Measurements from ENCODE around the gene MARK4. TPM values are rescaled to one million over a fixed set of nuclear protein-coding genes. Genes with fewer than 3 reads are reported as not detected.
"Not testable (repeated sequence)": the region's sequence is repeated elsewhere in the genome, so short reads cannot be mapped to it uniquely, and the experiment has no call there.

The MARK4 gene
- total RNA-seq, 5 donors from 2014 or later (not counting 1 experiment from before 2014, with no cell fraction given), result 28.0 to 34.8 (median 29.9) TPM

DNA sequence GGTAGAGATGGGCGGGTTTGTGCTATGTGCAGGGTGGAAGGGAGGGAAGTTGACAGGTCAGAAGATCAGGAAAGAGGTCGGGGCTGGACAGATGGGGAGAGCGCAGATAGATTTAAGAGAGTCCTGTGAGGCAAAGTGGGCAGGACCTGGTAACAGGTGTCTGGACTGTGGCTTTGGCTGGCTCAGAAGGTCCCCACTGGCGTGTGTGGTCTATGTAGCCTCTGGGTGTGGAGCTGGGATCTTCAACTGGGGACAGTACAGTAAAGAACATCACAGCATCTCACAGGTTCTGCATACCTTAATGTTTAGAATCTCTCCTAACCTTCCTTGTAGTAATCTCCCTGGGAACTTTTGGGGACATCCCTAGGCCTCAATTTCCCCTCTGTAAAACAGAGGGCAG lies 53.9 kb downstream of the MARK4 start:
- H3K9me3 ChIP-seq, result no peaks in the 10 kb centered on the region
- H3K36me3 Mint-ChIP-seq, result peaks cover 8% of the 10 kb centered on the region
- H3K27me3 ChIP-seq (replicated peaks in 1 of 2; ENCODE audit: control insufficient read depth in 2 of 2, extremely low read depth in 1 of 2, insufficient read depth in 2 of 2, low read length in 1 of 2), result peaks cover 0 to 3% of the 10 kb centered on the region in 2 experiments
- no peak overlapping the region for H3K27ac Mint-ChIP-seq
- peaks cover 0 to 3% of the 10 kb centered on the region in 2 donors for H3K27me3 Mint-ChIP-seq
- DNase-seq (no peak), ATAC-seq (replicated peaks in 1 of 4) (no peak)
- no peak overlapping the region for H3K4me3 Mint-ChIP-seq
- H3K4me1 Mint-ChIP-seq, result no peaks in the 10 kb centered on the region
- no peaks in the 10 kb centered on the region for H3K9me3 Mint-ChIP-seq
- peaks cover 0 to 4% of the 10 kb centered on the region in 2 donors for H3K36me3 ChIP-seq (ENCODE audit: control insufficient read depth in 2 of 2, extremely low read depth in 1 of 2, insufficient read depth in 1 of 2, low read length in 1 of 2)
- H3K4me3 ChIP-seq (ENCODE audit: control insufficient read depth in 1 of 2, extremely low read depth in 1 of 2, low read length in 1 of 2), result no peak overlapping the region
- WGBS (ENCODE audit: insufficient coverage), result 68% methylated on average over 3 of the region's 4 CpGs
- H3K4me1 ChIP-seq (ENCODE audit: control insufficient read depth in 1 of 2, extremely low read depth in 1 of 2, insufficient read depth in 2 of 2, low read length in 2 of 2), result no peaks in the 10 kb centered on the region
- ChIA-PET CTCF (no interaction called here), POLR2A (no interaction called here)
- no peak overlapping the region for H3K27ac ChIP-seq (ENCODE audit: low read length)

- no peak for ATAC-seq (replicated peaks in 1 of 4)
- Histone ChIP-seq H3K27me3 (replicated peaks in 1 of 2; ENCODE audit: control insufficient read depth in 2 of 2, extremely low read depth in 1 of 2, insufficient read depth in 2 of 2, low read length in 1 of 2) (peaks cover 0 to 3% of the 10 kb centered on the region in 2 experiments), H3K4me1 (ENCODE audit: control insufficient read depth in 1 of 2, extremely low read depth in 1 of 2, insufficient read depth in 2 of 2, low read length in 2 of 2) (no peaks in the 10 kb centered on the region), H3K4me3 (ENCODE audit: control insufficient read depth in 1 of 2, extremely low read depth in 1 of 2, low read length in 1 of 2) (no peak overlapping the region), H3K27ac (ENCODE audit: low read length) (no peak overlapping the region), H3K36me3 (ENCODE audit: control insufficient read depth in 2 of 2, extremely low read depth in 1 of 2, insufficient read depth in 1 of 2, low read length in 1 of 2) (peaks cover 0 to 4% of the 10 kb centered on the region in 2 donors), H3K9me3 (no peaks in the 10 kb centered on the region)
- CTCF ChIA-PET, result no interaction called here
- H3K27me3 Mint-ChIP-seq, result peaks cover 0 to 3% of the 10 kb centered on the region in 2 donors
- no peak overlapping the region for H3K4me3 Mint-ChIP-seq
- POLR2A ChIA-PET, result no interaction called here
- H3K9me3 Mint-ChIP-seq, result no peaks in the 10 kb centered on the region
- 29% methylated on average over 1 of the region's 5 CpGs for WGBS (ENCODE audit: insufficient coverage)
- no peaks in the 10 kb centered on the region for H3K4me1 Mint-ChIP-seq
- DNase-seq, result no peak
- H3K27ac Mint-ChIP-seq, result no peak overlapping the region
- H3K36me3 Mint-ChIP-seq, result peaks cover 5% of the 10 kb centered on the region
These were observed 54.4 kb downstream of the MARK4 start for GRCh38 chr19:45305421-45305820.

DNA sequence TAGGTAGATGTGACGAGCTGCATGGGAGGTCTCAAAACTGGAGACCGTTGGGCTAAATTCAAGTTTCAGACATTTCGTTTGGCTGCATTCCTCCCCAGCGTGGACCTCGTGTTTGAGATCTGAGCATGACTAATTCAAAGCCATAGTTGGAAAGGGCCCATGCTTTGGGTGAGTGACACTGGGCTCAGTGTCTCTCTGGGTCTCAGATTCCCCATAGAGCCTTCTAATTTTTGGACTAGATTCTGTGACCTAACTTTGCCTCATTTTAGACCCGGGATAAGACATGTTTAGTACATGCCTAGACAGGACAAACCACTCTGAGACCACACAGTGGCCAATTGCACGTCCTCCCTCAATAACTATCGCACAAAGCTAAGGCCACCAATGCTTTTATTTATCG lies 55.0 kb downstream of the MARK4 start:
- H3K36me3 ChIP-seq (ENCODE audit: control insufficient read depth in 2 of 2, extremely low read depth in 1 of 2, insufficient read depth in 1 of 2, low read length in 1 of 2), result peaks cover 0 to 4% of the 10 kb centered on the region in 2 donors
- Mint-ChIP-seq H3K4me3 (no peak overlapping the region), H3K36me3 (peaks cover 5% of the 10 kb centered on the region), H3K4me1 (no peaks in the 10 kb centered on the region), H3K27me3 (peaks cover under 1 to 3% of the 10 kb centered on the region in 2 donors), H3K9me3 (no peaks in the 10 kb centered on the region), H3K27ac (no peak overlapping the region)
- H3K27me3 ChIP-seq (replicated peaks in 1 of 2; ENCODE audit: control insufficient read depth in 2 of 2, extremely low read depth in 1 of 2, insufficient read depth in 2 of 2, low read length in 1 of 2), result peaks cover 0 to 4% of the 10 kb centered on the region in 2 experiments
- no peak overlapping the region for H3K27ac ChIP-seq (ENCODE audit: low read length)
- DNase-seq (no peak), ATAC-seq (replicated peaks in 1 of 4) (no peak)
- WGBS (ENCODE audit: insufficient coverage), result 70% methylated on average over 7 of the region's 9 CpGs
- CTCF ChIA-PET, result no interaction called here
- H3K4me3 ChIP-seq (ENCODE audit: control insufficient read depth in 1 of 2, extremely low read depth in 1 of 2, low read length in 1 of 2), result no peak overlapping the region
- POLR2A ChIA-PET, result no interaction called here
- H3K9me3 ChIP-seq, result no peaks in the 10 kb centered on the region
- H3K4me1 ChIP-seq (ENCODE audit: control insufficient read depth in 1 of 2, extremely low read depth in 1 of 2, insufficient read depth in 2 of 2, low read length in 2 of 2), result no peaks in the 10 kb centered on the region

GRCh38 chr19:45306518-45307027 lies 55.5 kb downstream of the MARK4 start:
- Mint-ChIP-seq H3K36me3 (peaks cover 5% of the 10 kb centered on the region), H3K27me3 (peaks cover 4 to 7% of the 10 kb centered on the region in 2 donors), H3K9me3 (no peaks in the 10 kb centered on the region), H3K27ac (no peak overlapping the region), H3K4me3 (no peak overlapping the region), H3K4me1 (no peaks in the 10 kb centered on the region)
- ATAC-seq (replicated peaks in 1 of 4) (no peak), DNase-seq (no peak)
- Histone ChIP-seq H3K4me1 (ENCODE audit: control insufficient read depth in 1 of 2, extremely low read depth in 1 of 2, insufficient read depth in 2 of 2, low read length in 2 of 2) (no peaks in the 10 kb centered on the region), H3K9me3 (no peaks in the 10 kb centered on the region), H3K4me3 (ENCODE audit: control insufficient read depth in 1 of 2, extremely low read depth in 1 of 2, low read length in 1 of 2) (no peak overlapping the region), H3K27me3 (replicated peaks in 1 of 2; ENCODE audit: control insufficient read depth in 2 of 2, extremely low read depth in 1 of 2, insufficient read depth in 2 of 2, low read length in 1 of 2) (peaks cover 0 to 10% of the 10 kb centered on the region in 2 experiments), H3K36me3 (ENCODE audit: control insufficient read depth in 2 of 2, extremely low read depth in 1 of 2, insufficient read depth in 1 of 2, low read length in 1 of 2) (peaks cover 0 to 4% of the 10 kb centered on the region in 2 donors), H3K27ac (ENCODE audit: low read length) (no peak overlapping the region)
- 81% methylated on average over 18 of the region's 18 CpGs for WGBS (ENCODE audit: insufficient coverage)
- POLR2A ChIA-PET, result no interaction called here
- CTCF ChIA-PET, result no interaction called here

DNA sequence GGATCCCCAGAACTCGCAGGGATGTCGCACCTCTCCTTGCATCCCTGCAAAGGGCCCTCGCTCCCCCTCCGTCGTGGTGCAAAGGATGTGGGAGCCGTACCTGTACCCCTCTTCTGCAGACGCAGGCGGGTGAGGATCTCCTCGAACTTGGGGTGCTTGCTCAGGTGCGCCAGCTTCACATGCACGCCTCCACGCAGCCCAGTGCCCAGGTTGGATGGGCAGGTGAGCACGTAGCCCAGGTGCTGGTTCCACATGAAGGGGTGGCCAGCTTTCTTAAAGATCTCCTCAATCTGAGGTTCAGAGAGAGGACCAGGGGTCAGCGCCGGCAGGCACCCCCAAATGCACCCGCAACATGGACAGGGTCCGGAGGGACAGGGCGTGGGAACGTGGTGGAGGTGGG lies 56.3 kb downstream of the MARK4 start:
- no peak overlapping the region for H3K27ac ChIP-seq (ENCODE audit: low read length)
- ATAC-seq (replicated peaks in 1 of 4), result no peak
- POLR2A ChIA-PET, result interaction anchor here in 1 of 2 donors (0.6 kb wide), 1 partner anchor 267 kb away, joined by 6 read pairs; no protein-coding TSS in a partner anchor
- no peaks in the 10 kb centered on the region for H3K4me1 ChIP-seq (ENCODE audit: control insufficient read depth in 1 of 2, extremely low read depth in 1 of 2, insufficient read depth in 2 of 2, low read length in 2 of 2)
- 90% methylated on average over 19 of the region's 19 CpGs for WGBS (ENCODE audit: insufficient coverage)
- peaks cover 5% of the 10 kb centered on the region for H3K36me3 Mint-ChIP-seq
- no peak for DNase-seq
- H3K9me3 ChIP-seq, result no peaks in the 10 kb centered on the region
- H3K27me3 ChIP-seq (replicated peaks in 1 of 2; ENCODE audit: control insufficient read depth in 2 of 2, extremely low read depth in 1 of 2, insufficient read depth in 2 of 2, low read length in 1 of 2), result peaks cover 0 to 17% of the 10 kb centered on the region in 2 experiments
- no peak overlapping the region for H3K4me3 ChIP-seq (ENCODE audit: control insufficient read depth in 1 of 2, extremely low read depth in 1 of 2, low read length in 1 of 2)
- no peak overlapping the region for H3K27ac Mint-ChIP-seq
- no peak overlapping the region for H3K4me3 Mint-ChIP-seq
- H3K4me1 Mint-ChIP-seq, result no peaks in the 10 kb centered on the region
- CTCF ChIA-PET, result no interaction called here
- H3K36me3 ChIP-seq (ENCODE audit: control insufficient read depth in 2 of 2, extremely low read depth in 1 of 2, insufficient read depth in 1 of 2, low read length in 1 of 2), result peaks cover 0 to 3% of the 10 kb centered on the region in 2 donors
- no peaks in the 10 kb centered on the region for H3K9me3 Mint-ChIP-seq
- H3K27me3 Mint-ChIP-seq, result peaks cover 4 to 9% of the 10 kb centered on the region in 2 donors

GRCh38 chr19:45309322-45309721 lies 58.3 kb downstream of the MARK4 start:
- CTCF ChIA-PET, result interaction anchor here in 1 of 2 donors (0.7 kb wide), 1 partner anchor 33 kb away, joined by 3 read pairs; no protein-coding TSS in a partner anchor
- H3K4me1 ChIP-seq (ENCODE audit: control insufficient read depth in 1 of 2, extremely low read depth in 1 of 2, insufficient read depth in 2 of 2, low read length in 2 of 2); H3K4me3 ChIP-seq (ENCODE audit: control insufficient read depth in 1 of 2, extremely low read depth in 1 of 2, low read length in 1 of 2); H3K27ac Mint-ChIP-seq; H3K9me3 ChIP-seq; H3K36me3 ChIP-seq (ENCODE audit: control insufficient read depth in 2 of 2, extremely low read depth in 1 of 2, insufficient read depth in 1 of 2, low read length in 1 of 2); H3K4me3 Mint-ChIP-seq; DNase-seq; ATAC-seq (replicated peaks in 1 of 4); H3K4me1 Mint-ChIP-seq; H3K9me3 Mint-ChIP-seq; H3K27ac ChIP-seq (ENCODE audit: low read length); H3K36me3 Mint-ChIP-seq: not testable (repeated sequence)
- peaks cover 13 to 19% of the 10 kb centered on the region in 2 donors for H3K27me3 Mint-ChIP-seq
- WGBS (ENCODE audit: insufficient coverage), result 89% methylated on average over 4 of the region's 8 CpGs
- peaks cover 0 to 23% of the 10 kb centered on the region in 2 experiments for H3K27me3 ChIP-seq (replicated peaks in 1 of 2; ENCODE audit: control insufficient read depth in 2 of 2, extremely low read depth in 1 of 2, insufficient read depth in 2 of 2, low read length in 1 of 2)
- POLR2A ChIA-PET, result interaction anchor here in 1 of 2 donors (0.7 kb wide), 1 partner anchor 179 kb away, joined by 5 read pairs; no protein-coding TSS in a partner anchor
